ENCODE data around the gene ASCC2. TPM values are rescaled to one million over a fixed set of nuclear protein-coding genes. Genes with fewer than 3 reads are reported as not detected.

Gene ASCC2
- total and polyA plus RNA-seq, 2 experiments from 2014 or later: 30.5 to 31.3 TPM

DNA sequence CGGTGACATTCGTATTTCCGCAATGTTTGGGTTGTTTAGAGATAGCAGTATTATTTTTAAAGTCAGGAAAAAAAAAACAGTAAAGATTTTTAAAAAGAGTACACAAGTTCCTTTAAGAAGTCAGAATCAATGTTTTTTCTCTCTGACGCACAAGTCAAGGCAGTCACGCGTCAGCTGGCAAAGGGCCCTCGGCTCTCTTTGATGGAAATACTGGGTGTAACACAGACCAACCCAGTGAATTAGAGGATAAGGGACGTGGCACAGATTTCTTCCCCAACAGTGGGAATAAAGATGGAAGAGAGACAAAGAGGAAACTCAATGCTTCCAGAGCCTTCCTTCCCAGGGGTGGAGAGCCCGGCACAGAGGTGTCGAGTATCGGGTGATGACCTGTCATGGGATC lies 13.4 kb downstream of the ASCC2 start (continued):
- TF ChIP-seq, protein P1, sequence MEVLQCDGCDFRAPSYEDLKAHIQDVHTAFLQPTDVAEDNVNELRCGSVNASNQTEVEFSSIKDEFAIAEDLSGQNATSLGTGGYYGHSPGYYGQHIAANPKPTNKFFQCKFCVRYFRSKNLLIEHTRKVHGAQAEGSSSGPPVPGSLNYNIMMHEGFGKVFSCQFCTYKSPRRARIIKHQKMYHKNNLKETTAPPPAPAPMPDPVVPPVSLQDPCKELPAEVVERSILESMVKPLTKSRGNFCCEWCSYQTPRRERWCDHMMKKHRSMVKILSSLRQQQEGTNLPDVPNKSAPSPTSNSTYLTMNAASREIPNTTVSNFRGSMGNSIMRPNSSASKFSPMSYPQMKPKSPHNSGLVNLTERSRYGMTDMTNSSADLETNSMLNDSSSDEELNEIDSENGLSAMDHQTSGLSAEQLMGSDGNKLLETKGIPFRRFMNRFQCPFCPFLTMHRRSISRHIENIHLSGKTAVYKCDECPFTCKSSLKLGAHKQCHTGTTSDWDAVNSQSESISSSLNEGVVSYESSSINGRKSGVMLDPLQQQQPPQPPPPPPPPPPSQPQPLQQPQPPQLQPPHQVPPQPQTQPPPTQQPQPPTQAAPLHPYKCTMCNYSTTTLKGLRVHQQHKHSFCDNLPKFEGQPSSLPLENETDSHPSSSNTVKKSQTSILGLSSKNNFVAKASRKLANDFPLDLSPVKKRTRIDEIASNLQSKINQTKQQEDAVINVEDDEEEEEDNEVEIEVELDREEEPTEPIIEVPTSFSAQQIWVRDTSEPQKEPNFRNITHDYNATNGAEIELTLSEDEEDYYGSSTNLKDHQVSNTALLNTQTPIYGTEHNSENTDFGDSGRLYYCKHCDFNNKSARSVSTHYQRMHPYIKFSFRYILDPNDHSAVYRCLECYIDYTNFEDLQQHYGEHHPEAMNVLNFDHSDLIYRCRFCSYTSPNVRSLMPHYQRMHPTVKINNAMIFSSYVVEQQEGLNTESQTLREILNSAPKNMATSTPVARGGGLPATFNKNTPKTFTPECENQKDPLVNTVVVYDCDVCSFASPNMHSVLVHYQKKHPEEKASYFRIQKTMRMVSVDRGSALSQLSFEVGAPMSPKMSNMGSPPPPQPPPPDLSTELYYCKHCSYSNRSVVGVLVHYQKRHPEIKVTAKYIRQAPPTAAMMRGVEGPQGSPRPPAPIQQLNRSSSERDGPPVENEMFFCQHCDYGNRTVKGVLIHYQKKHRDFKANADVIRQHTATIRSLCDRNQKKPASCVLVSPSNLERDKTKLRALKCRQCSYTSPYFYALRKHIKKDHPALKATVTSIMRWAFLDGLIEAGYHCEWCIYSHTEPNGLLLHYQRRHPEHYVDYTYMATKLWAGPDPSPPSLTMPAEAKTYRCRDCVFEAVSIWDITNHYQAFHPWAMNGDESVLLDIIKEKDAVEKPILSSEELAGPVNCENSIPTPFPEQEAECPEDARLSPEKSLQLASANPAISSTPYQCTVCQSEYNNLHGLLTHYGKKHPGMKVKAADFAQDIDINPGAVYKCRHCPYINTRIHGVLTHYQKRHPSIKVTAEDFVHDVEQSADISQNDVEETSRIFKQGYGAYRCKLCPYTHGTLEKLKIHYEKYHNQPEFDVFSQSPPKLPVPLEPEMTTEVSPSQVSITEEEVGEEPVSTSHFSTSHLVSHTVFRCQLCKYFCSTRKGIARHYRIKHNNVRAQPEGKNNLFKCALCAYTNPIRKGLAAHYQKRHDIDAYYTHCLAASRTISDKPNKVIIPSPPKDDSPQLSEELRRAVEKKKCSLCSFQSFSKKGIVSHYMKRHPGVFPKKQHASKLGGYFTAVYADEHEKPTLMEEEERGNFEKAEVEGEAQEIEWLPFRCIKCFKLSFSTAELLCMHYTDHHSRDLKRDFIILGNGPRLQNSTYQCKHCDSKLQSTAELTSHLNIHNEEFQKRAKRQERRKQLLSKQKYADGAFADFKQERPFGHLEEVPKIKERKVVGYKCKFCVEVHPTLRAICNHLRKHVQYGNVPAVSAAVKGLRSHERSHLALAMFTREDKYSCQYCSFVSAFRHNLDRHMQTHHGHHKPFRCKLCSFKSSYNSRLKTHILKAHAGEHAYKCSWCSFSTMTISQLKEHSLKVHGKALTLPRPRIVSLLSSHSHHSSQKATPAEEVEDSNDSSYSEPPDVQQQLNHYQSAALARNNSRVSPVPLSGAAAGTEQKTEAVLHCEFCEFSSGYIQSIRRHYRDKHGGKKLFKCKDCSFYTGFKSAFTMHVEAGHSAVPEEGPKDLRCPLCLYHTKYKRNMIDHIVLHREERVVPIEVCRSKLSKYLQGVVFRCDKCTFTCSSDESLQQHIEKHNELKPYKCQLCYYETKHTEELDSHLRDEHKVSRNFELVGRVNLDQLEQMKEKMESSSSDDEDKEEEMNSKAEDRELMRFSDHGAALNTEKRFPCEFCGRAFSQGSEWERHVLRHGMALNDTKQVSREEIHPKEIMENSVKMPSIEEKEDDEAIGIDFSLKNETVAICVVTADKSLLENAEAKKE (CRISPR knock-in tag; IDR thresholded peaks at IDR 0.05): no peak
- TF ChIP-seq JUNB (IDR thresholded peaks at IDR 0.05; ENCODE audit: unreplicated experiment) (no peak), POLR2AphosphoS5 (IDR thresholded peaks at IDR 0.05; ENCODE audit: low read depth) (no peak)

DNA sequence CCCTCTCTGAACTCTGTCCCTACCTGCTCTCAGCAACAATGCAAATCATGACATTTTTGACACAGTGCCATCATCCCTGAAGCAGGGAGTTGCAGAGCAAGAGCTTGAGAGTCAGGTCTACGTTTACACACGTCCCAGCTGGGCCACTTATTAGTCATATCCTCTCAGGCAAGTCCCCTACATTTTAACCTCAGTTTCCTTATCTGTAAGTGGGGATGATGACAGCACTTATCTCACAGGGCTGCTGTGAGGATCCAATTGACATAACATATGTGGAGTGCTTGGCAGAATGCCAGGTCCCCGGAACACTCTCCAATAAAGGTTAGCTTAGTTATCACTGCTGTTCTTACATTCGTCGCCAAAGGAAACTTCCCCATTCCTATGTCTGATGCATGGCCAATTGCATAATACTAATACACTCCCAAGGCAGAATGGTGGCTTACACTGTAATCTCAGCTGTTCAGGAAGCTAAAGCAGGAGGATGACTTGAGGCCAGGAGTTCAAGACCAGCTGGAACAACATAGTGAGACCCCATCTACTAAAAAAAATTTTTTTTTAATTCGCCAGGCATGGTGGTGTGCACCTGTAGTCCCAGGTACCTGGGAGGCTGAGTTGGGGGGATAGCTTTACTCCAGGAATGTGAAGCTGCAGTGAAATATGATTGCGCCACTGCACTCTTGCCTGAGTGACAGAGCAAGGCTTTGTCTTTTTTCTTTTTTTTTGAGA lies 16.6 kb downstream of the ASCC2 start:
- ATAC-seq (no peak), DNase-seq (ENCODE audit: low spot score) (no peak)
- no peak overlapping the region for H3K27ac Mint-ChIP-seq
- peaks cover 1% of the 10 kb centered on the region for H3K27me3 Mint-ChIP-seq (ENCODE audit: insufficient read depth, low read depth, poor library complexity)
- no peaks in the 10 kb centered on the region for H3K27me3 ChIP-seq (ENCODE audit: insufficient read depth)
- peaks cover 3% of the 10 kb centered on the region; the same call in 1 of the 3 replicates for H3K4me1 Mint-ChIP-seq
- H2AFZ ChIP-seq: no peak overlapping the region
- no peaks in the 10 kb centered on the region for H3K4me1 ChIP-seq (ENCODE audit: insufficient read depth)
- H3K4me2 ChIP-seq: no peak overlapping the region
- peaks cover 22% of the 10 kb centered on the region for H3K36me3 Mint-ChIP-seq (ENCODE audit: low read depth)
- peaks cover 23% of the 10 kb centered on the region for H3K36me3 ChIP-seq (ENCODE audit: insufficient read depth)
- H3K27ac ChIP-seq (ENCODE audit: low read depth): no peak overlapping the region
- no peaks in the 10 kb centered on the region for H3K79me2 ChIP-seq (replicated peaks; ENCODE audit: insufficient read depth)
- H3K4me3 Mint-ChIP-seq: no peak overlapping the region
- H3K4me3 ChIP-seq: no peak overlapping the region
- TF ChIP-seq STAT1 (IDR thresholded peaks at IDR 0.05; ENCODE audit: unreplicated experiment) (no peak), ZNF114 (CRISPR knock-in tag; IDR thresholded peaks at IDR 0.05) (no peak), EZH2 (IDR thresholded peaks at IDR 0.05; ENCODE audit: low read depth, unreplicated experiment) (no peak), CREB1 (CRISPR knock-in tag; IDR thresholded peaks at IDR 0.05; ENCODE audit: low read depth) (no peak), JUNB (IDR thresholded peaks at IDR 0.05; ENCODE audit: unreplicated experiment) (no peak), ZNF331 (CRISPR knock-in tag; IDR thresholded peaks at IDR 0.05; ENCODE audit: low read depth) (no peak)
- TF ChIP-seq, protein P2, sequence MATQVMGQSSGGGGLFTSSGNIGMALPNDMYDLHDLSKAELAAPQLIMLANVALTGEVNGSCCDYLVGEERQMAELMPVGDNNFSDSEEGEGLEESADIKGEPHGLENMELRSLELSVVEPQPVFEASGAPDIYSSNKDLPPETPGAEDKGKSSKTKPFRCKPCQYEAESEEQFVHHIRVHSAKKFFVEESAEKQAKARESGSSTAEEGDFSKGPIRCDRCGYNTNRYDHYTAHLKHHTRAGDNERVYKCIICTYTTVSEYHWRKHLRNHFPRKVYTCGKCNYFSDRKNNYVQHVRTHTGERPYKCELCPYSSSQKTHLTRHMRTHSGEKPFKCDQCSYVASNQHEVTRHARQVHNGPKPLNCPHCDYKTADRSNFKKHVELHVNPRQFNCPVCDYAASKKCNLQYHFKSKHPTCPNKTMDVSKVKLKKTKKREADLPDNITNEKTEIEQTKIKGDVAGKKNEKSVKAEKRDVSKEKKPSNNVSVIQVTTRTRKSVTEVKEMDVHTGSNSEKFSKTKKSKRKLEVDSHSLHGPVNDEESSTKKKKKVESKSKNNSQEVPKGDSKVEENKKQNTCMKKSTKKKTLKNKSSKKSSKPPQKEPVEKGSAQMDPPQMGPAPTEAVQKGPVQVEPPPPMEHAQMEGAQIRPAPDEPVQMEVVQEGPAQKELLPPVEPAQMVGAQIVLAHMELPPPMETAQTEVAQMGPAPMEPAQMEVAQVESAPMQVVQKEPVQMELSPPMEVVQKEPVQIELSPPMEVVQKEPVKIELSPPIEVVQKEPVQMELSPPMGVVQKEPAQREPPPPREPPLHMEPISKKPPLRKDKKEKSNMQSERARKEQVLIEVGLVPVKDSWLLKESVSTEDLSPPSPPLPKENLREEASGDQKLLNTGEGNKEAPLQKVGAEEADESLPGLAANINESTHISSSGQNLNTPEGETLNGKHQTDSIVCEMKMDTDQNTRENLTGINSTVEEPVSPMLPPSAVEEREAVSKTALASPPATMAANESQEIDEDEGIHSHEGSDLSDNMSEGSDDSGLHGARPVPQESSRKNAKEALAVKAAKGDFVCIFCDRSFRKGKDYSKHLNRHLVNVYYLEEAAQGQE (IDR thresholded peaks at IDR 0.05; ENCODE audit: unreplicated experiment): no peak
- no peaks in the 10 kb centered on the region for H3K9me2 ChIP-seq (ENCODE audit: insufficient read depth)
- no peaks in the 10 kb centered on the region for H4K20me1 ChIP-seq (replicated peaks; ENCODE audit: insufficient read depth)
- no peaks in the 10 kb centered on the region for H3K9me3 Mint-ChIP-seq
- H3F3A ChIP-seq (replicated peaks; ENCODE audit: low read depth): no peaks in the 10 kb centered on the region; the same call in 1 of the 2 replicates
